ENCODE data around the gene EYS. TPM values are rescaled to one million over a fixed set of nuclear protein-coding genes. Genes with fewer than 3 reads are reported as not detected.
"Not testable (repeated sequence)": the region's sequence is repeated elsewhere in the genome, so short reads cannot be mapped to it uniquely, and the experiment has no call there.

EYS gene
- total RNA-seq, 1 donor from 2014 or later = 0.31 TPM

GRCh38 chr6:63828678-63829077 lies 1878.3 kb downstream of the EYS start:
- DNase-seq (ENCODE audit: low spot score); intact Hi-C loops (cut with DNase I); ATAC-seq: not testable (repeated sequence)

DNA sequence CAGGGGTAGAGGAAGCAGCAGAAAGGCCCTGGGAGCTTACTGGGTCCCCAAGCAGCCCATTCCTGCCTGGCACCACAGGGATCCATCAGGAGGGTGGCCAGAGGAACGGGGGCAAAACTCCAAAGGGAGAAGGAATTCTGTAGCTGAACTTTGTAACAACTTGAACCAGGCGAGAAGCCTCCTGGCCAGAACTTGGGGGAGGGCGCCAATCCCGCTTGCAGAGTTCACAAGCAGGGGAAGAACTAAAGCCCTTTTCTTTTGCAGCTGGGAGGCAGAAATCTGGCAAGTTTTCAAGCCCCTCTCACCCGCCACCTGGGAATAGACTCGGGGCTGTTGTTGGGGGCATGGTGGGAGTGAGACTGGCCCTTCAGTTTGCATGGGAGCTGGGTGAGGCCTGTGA lies 1882.3 kb downstream of the EYS start:
- DNase-seq (ENCODE audit: low spot score) = no peak
- ATAC-seq = no peak
- intact Hi-C loops (cut with DNase I) = no loop called here

DNA sequence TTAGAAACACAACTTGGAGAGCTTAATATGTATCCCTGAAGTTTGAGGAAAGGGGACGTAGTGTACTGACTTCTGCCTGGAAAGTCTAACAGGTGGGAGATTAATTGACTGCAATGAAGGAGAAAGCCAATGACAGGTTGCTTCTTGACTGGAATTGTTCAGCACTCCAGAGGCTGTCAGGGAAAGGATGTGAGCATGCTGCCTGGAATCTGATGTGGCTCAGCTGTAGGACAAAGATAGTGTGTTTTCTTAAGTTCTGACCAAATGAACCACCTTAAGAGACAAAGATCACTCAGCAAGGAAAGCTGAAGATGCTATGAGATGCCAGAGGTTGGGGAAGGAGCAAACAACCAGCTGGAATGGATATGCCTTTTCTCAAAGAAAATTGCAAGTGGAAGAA lies 1885.6 kb downstream of the EYS start:
- intact Hi-C loops (cut with DNase I) = no loop called here
- DNase-seq (ENCODE audit: low spot score) = no peak
- no peak for ATAC-seq

- no peak for DNase-seq (ENCODE audit: low spot score)
- ATAC-seq = no peak
- intact Hi-C loops (cut with DNase I) = no loop called here
Observed at GRCh38 chr6:63819831-63820230, 1887.2 kb downstream of the EYS start.

- no peak for ATAC-seq
- DNase-seq (ENCODE audit: low spot score) = no peak
- intact Hi-C loops (cut with DNase I) = no loop called here
Observed at GRCh38 chr6:63817492-63818050, 1889.5 kb downstream of the EYS start.

DNA sequence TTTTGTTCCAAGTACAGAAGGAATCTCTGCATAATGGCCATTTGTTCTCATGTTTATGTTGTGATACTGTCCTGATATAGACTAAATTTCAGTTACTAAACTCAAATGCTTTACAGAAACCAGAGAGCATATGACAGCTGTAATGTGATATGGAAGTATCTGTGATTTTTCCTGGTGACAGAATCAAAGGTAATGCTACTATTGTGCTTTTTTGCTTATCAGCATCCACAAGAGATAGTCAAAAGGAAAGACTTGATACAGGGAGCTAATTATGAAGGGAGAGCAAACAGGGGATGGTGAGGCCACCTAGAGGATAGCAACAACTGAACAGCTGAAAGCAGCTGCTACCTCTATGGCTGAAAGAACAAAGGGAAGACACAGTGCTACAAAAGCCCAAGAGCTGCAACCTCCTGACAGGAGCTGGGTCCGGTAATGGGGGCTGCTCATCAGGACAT lies 1890.0 kb downstream of the EYS start:
- intact Hi-C loops (cut with DNase I) = no loop called here
- DNase-seq (ENCODE audit: low spot score) (no peak), ATAC-seq (no peak)

DNA sequence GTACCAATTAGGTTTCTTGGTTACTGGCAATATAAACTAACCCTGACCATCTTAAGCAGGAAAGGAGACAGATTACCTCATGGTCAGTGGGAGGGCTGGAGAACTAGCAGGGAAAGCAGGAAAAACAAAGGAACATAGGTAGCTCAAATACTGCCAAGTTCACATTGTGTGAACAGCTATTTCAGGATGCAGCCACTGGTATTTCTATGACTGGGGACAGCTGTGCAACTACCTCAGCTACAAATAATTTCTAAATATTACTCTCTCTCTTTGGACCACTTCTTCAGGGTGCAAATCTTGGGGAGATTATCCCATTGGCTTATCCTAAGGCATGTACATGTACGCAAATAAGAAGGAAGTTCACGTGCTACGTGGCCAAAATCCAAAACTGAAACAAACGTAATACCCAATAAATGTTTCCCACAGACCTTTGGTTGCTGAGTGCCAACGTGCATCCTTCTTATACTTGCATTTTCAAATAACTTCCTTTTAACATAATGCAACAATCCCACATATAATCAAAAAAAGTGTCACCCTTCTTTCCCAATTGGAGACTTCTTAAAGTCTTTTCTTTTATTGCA lies 1890.5 kb downstream of the EYS start:
- intact Hi-C loops (cut with DNase I) = no loop called here
- no peak for ATAC-seq
- DNase-seq (ENCODE audit: low spot score) = no peak

- DNase-seq (ENCODE audit: low spot score) (no peak), ATAC-seq (no peak)
- intact Hi-C loops (cut with DNase I) = no loop called here
Observed at GRCh38 chr6:63814459-63814858, 1892.6 kb downstream of the EYS start.

DNA sequence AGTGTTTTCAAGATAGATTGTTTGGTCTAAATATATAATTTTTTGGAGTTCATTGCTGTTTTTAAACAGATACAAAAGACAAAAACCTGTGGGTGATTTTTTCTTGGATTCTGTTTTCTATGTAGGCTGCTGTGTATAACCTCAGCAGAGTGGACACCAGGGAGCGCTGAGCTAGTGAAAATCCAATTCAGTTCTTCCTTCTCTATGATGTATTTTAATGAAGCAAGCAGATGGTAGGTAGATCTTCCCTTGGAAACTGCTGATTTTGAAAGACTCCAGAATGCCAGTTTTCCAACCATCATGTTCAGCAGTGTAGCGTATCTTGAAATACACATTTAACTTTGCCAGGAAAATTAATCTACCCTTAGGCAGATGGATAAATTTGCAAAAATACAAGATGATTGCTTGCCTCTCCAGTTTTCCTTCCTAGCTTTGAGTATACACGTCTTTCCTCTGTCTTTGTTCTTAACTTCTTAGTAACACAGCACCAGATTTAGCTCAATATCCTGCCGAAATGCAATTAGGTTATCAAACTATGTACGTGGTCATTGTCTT lies 1893.4 kb downstream of the EYS start:
- DNase-seq (ENCODE audit: low spot score) = no peak
- no peak for ATAC-seq
- intact Hi-C loops (cut with DNase I) = no loop called here

DNA sequence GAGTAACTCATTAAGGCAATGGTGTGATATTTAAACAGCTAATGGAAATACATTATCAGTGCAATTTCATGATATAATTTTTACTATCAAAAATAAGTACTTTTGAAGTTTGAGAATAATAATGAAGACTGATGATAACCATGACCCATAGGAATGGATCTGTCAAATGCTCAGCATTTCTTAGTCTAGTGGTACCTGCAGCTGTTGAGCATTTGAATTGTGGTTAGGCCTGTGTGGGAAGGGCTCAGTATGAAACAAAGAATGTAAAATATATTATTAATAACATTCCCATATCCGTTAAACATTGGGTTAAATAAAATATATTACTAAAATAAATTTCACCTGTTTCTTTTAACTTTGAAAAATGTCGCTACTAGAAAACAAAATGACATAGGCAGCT lies 1898.5 kb downstream of the EYS start:
- DNase-seq (ENCODE audit: low spot score) (no peak), ATAC-seq (no peak)
- intact Hi-C loops (cut with DNase I) = no loop called here

GRCh38 chr6:63807056-63807455 lies 1900.0 kb downstream of the EYS start:
- intact Hi-C loops (cut with DNase I) = no loop called here
- DNase-seq (ENCODE audit: low spot score) (no peak), ATAC-seq (no peak)

GRCh38 chr6:63806573-63806913 lies 1900.5 kb downstream of the EYS start:
- intact Hi-C loops (cut with DNase I) = no loop called here
- DNase-seq (ENCODE audit: low spot score) (no peak), ATAC-seq (no peak)

GRCh38 chr6:63805808-63806572 lies 1901.0 kb downstream of the EYS start:
- intact Hi-C loops (cut with DNase I) = no loop called here
- ATAC-seq (peak; percentile 81), DNase-seq (ENCODE audit: low spot score) (no peak)

GRCh38 chr6:63805345-63805744 lies 1901.7 kb downstream of the EYS start:
- no peak for ATAC-seq

GRCh38 chr6:63804381-63804956 lies 1902.6 kb downstream of the EYS start:
- DNase-seq (ENCODE audit: low spot score) (no peak), ATAC-seq (no peak)
- intact Hi-C loops (cut with DNase I) = no loop called here

More at GRCh38 chr6:63805345-63805744, 1901.7 kb downstream of the EYS start:
- DNase-seq (ENCODE audit: low spot score) = no peak
- intact Hi-C loops (cut with DNase I) = no loop called here

DNA sequence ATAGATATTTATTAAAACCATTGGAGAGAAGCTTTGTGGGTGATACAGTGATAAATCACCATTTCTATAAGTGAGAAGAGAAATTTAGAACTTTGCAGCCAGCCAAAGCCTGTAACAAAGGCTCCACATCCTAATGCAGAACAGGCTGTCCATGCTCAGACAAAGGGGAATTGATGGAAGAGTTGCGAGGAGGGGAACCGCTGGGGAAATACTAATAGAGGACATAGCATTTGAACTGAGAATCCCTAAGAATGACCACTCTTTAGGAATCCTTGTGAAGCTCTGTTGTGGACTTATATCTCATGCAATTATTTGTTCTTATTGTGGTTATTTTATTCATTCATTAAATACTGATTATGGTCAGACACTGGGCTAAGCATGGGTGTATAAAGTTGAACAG lies 1903.7 kb downstream of the EYS start:
- no peak for ATAC-seq
- intact Hi-C loops (cut with DNase I) = no loop called here

GRCh38 chr6:63802606-63803206 lies 1904.3 kb downstream of the EYS start:
- intact Hi-C loops (cut with DNase I) = no loop called here
- ATAC-seq = no peak

More for the DNA sequence above, 1903.7 kb downstream of the EYS start:
- DNase-seq (ENCODE audit: low spot score) = no peak

GRCh38 chr6:63800386-63800785 lies 1906.6 kb downstream of the EYS start:
- DNase-seq (ENCODE audit: low spot score); intact Hi-C loops (cut with DNase I); ATAC-seq: not testable (repeated sequence)

More at GRCh38 chr6:63802606-63803206, 1904.3 kb downstream of the EYS start:
- no peak for DNase-seq (ENCODE audit: low spot score)

- ATAC-seq = no peak
- intact Hi-C loops (cut with DNase I) = no loop called here
- DNase-seq (ENCODE audit: low spot score) = no peak
Observed at GRCh38 chr6:63799813-63800212, 1907.2 kb downstream of the EYS start.

Measured in sciatic nerve (tissue), 2 donors.